OCI-LY1 (cell line): Measurements from ENCODE around the gene AKAP3.

ENCODE experiments used
- H2AFZ ChIP-seq: fragments of 200-600 bp; sonication (generic), shearing (Covaris generic); 2 replicates; pipeline ENCODE4 v1.6.0; 2014; ENCODE audit warnings: antibody characterized with exemption, mild to moderate bottlenecking, low read length
- H3F3A ChIP-seq: fragments of 200-600 bp; sonication (generic), shearing (Covaris generic); 2 replicates; pipeline ENCODE4 v1.6.0; 2014; ENCODE audit warnings: mild to moderate bottlenecking, antibody characterized with exemption, low read length, moderate library complexity; ENCODE audit not compliant: insufficient read depth
- H3K27ac ChIP-seq: fragments of 200-600 bp; sonication (generic); 2 replicates; pipeline ENCODE4 v1.5.1; 2014; ENCODE audit warnings: low read length, mixed run types, mild to moderate bottlenecking, low read depth; ENCODE audit not compliant: poor library complexity, severe bottlenecking
- H3K27me3 ChIP-seq: fragments of 200-600 bp; sonication (generic); 2 replicates; pipeline ENCODE4 v1.6.0; 2014; ENCODE audit warnings: antibody characterized with exemption, mild to moderate bottlenecking, low read length, moderate library complexity; ENCODE audit not compliant: insufficient read depth
- H3K36me3 ChIP-seq: fragments of 200-600 bp; sonication (generic); 2 replicates; pipeline ENCODE4 v1.6.1; 2014; ENCODE audit warnings: mild to moderate bottlenecking, antibody characterized with exemption, low read length, moderate library complexity, mixed read lengths; ENCODE audit not compliant: insufficient read depth
- H3K4me1 ChIP-seq: fragments of 200-600 bp; sonication (generic); 2 replicates; pipeline ENCODE4 v1.5.1; 2014; ENCODE audit warnings: mild to moderate bottlenecking, low read length, moderate library complexity; ENCODE audit not compliant: insufficient read depth, severe bottlenecking
- H3K4me2 ChIP-seq: fragments of 200-600 bp; sonication (generic), shearing (Covaris generic); 2 replicates; pipeline ENCODE4 v1.6.1; 2014; ENCODE audit warnings: low read length
- H3K4me3 ChIP-seq: fragments of 200-600 bp; sonication (generic); 2 replicates; pipeline ENCODE4 v1.5.1; 2014; ENCODE audit warnings: low read length, low read depth, mild to moderate bottlenecking, mixed read lengths; ENCODE audit not compliant: poor library complexity, severe bottlenecking
- H3K79me2 ChIP-seq: fragments of 200-600 bp; shearing (Covaris generic); 2 replicates; pipeline ENCODE4 v1.6.1; 2016; ENCODE audit warnings: mixed run types, low read length, mixed read lengths; ENCODE audit not compliant: insufficient read depth
- H3K9ac ChIP-seq: fragments of 200-600 bp; sonication (generic), shearing (Covaris generic); 2 replicates; pipeline ENCODE4 v1.6.1; 2014; ENCODE audit warnings: mild to moderate bottlenecking, low read length, mixed read lengths
- H3K9me2 ChIP-seq: fragments of 200-600 bp; sonication (generic), shearing (Covaris generic); 2 replicates; pipeline ENCODE4 v1.6.1; 2014; ENCODE audit warnings: low read depth, mild to moderate bottlenecking, low read length, mixed read lengths
- H3K9me3 ChIP-seq: fragments of 200-600 bp; shearing (Covaris generic); 2 replicates; pipeline ENCODE4 v1.6.1; 2014; ENCODE audit warnings: low read length, mixed read lengths
- H4K20me1 ChIP-seq: fragments of 200-600 bp; sonication (generic), shearing (Covaris generic); 2 replicates; pipeline ENCODE4 v1.6.0; 2016; ENCODE audit warnings: mild to moderate bottlenecking, low read length; ENCODE audit not compliant: insufficient read depth
- CTCF ChIP-seq: fragments of 200-600 bp; sonication (generic), shearing (Covaris generic); IDR thresholded peaks from 2 replicates; pipeline ENCODE4 v1.5.1; 2017; ENCODE audit warnings: mild to moderate bottlenecking, antibody characterized with exemption, low read length, moderate library complexity, mixed read lengths
- EZH2 ChIP-seq: fragments of 200-600 bp; sonication (generic), shearing (Covaris generic); IDR thresholded peaks from 2 replicates; pipeline ENCODE4 v1.8.0; 2017; ENCODE audit warnings: borderline replicate concordance, mixed run types, mild to moderate bottlenecking, antibody characterized with exemption, low read length, moderate library complexity, mixed read lengths

Gene AKAP3

GRCh38 chr12:4572680-4573079, 76.2 kb downstream of the AKAP3 start:
- TF ChIP-seq EZH2 (no peak), CTCF (no peak)
- Histone ChIP-seq H3K4me2 (no peak overlapping the region), H3K9me2 (no peaks in the 10 kb centered on the region), H4K20me1 (no peaks in the 10 kb centered on the region), H3K36me3 (peaks cover 4% of the 10 kb centered on the region; the same call in 1 of the 2 replicates), H3F3A (no peaks in the 10 kb centered on the region), H3K79me2 (no peaks in the 10 kb centered on the region), H3K27me3 (no peaks in the 10 kb centered on the region), H3K9me3 (no peaks in the 10 kb centered on the region), H3K4me3 (no peak overlapping the region), H3K27ac (no peak overlapping the region), H2AFZ (no peak overlapping the region), H3K9ac (no peak overlapping the region), H3K4me1 (no peaks in the 10 kb centered on the region)

GRCh38 chr12:4569261-4569660, 79.6 kb downstream of the AKAP3 start:
- Histone ChIP-seq H3K79me2 (no peaks in the 10 kb centered on the region), H4K20me1 (no peaks in the 10 kb centered on the region), H3K4me1 (peaks cover 18% of the 10 kb centered on the region), H3K27me3 (no peaks in the 10 kb centered on the region), H3K9ac (no peak overlapping the region), H3K27ac (no peak overlapping the region), H3K9me3 (no peaks in the 10 kb centered on the region), H3K4me3 (no peak overlapping the region), H3K36me3 (peaks cover 4% of the 10 kb centered on the region; the same call in 1 of the 2 replicates), H3K4me2 (no peak overlapping the region), H3F3A (no peaks in the 10 kb centered on the region), H3K9me2 (no peaks in the 10 kb centered on the region), H2AFZ (no peak overlapping the region)
- TF ChIP-seq CTCF (no peak), EZH2 (no peak)

GRCh38 chr12:4567073-4567881, 81.6 kb downstream of the AKAP3 start:
- Histone ChIP-seq H3K4me1 (peaks cover 18% of the 10 kb centered on the region), H3K27ac (peak overlapping the region; percentile 30), H3K9me2 (no peaks in the 10 kb centered on the region), H3K27me3 (no peaks in the 10 kb centered on the region), H3K79me2 (no peaks in the 10 kb centered on the region), H3K4me2 (0 out of 2 replicates have a peak overlapping the region, but pooled peaks have one; percentile 5), H3K36me3 (peaks cover 4% of the 10 kb centered on the region; the same call in 1 of the 2 replicates), H3K9ac (no peak overlapping the region), H4K20me1 (no peaks in the 10 kb centered on the region), H3F3A (no peaks in the 10 kb centered on the region), H3K4me3 (no peak overlapping the region), H2AFZ (no peak overlapping the region), H3K9me3 (no peaks in the 10 kb centered on the region)
- TF ChIP-seq EZH2 (no peak), CTCF (no peak)
